HL-60 (cell line): ENCODE results near the gene ENDOG.

Experiments
- DNase-seq, 2 experiments: peaks; one replicate each; pipeline ENCODE4 v3.0.0-alpha.2; 2010 to 2020; ENCODE audit warnings: low read depth in 1 of 2, low spot score in 1 of 2
- H3K27ac ChIP-seq: fragments of 250-450 bp; sonication (Bioruptor Pico); replicated peaks from 2 replicates; pipeline ENCODE4 v1.5.1; 2020; ENCODE audit warnings: mild to moderate bottlenecking, moderate library complexity
- H3K27me3 ChIP-seq: fragments of 250-450 bp; sonication (Bioruptor Pico); 2 replicates; pipeline ENCODE4 v1.5.1; 2021; ENCODE audit warnings: mild to moderate bottlenecking, moderate library complexity; ENCODE audit not compliant: insufficient read depth, poor library complexity, severe bottlenecking
- H3K4me3 ChIP-seq: replicated peaks from 2 replicates; pipeline ENCODE4 v1.5.1; 2011; ENCODE audit warnings: mild to moderate bottlenecking, control low read depth, low read length; ENCODE audit not compliant: insufficient read depth
- CTCF ChIP-seq: IDR thresholded peaks from one replicate; pipeline ENCODE4 v1.5.1; 2011; ENCODE audit warnings: low read length, control low read depth, inconsistent platforms; ENCODE audit not compliant: insufficient read depth
- GABPA ChIP-seq: IDR thresholded peaks from 2 replicates; pipeline ENCODE4 v1.6.1; 2012; ENCODE audit warnings: low read depth
- POLR2AphosphoS5 ChIP-seq: IDR thresholded peaks from 2 replicates; pipeline ENCODE4 v1.6.1; 2012; ENCODE audit warnings: low read depth
- SPI1 ChIP-seq: IDR thresholded peaks from 2 replicates; pipeline ENCODE4 v1.6.1; 2012; ENCODE audit warnings: low read depth, mild to moderate bottlenecking, borderline replicate concordance
- TF ChIP-seq, protein P1 (sequence below): IDR thresholded peaks from 2 replicates; pipeline ENCODE4 v1.6.1; 2012; ENCODE audit warnings: low read depth; ENCODE audit not compliant: insufficient replicate concordance

Gene ENDOG

GRCh38 chr9:128822407-128823042 lies 4.2 kb downstream of the ENDOG start:
- DNase-seq: no peak
- TF ChIP-seq, protein P1, sequence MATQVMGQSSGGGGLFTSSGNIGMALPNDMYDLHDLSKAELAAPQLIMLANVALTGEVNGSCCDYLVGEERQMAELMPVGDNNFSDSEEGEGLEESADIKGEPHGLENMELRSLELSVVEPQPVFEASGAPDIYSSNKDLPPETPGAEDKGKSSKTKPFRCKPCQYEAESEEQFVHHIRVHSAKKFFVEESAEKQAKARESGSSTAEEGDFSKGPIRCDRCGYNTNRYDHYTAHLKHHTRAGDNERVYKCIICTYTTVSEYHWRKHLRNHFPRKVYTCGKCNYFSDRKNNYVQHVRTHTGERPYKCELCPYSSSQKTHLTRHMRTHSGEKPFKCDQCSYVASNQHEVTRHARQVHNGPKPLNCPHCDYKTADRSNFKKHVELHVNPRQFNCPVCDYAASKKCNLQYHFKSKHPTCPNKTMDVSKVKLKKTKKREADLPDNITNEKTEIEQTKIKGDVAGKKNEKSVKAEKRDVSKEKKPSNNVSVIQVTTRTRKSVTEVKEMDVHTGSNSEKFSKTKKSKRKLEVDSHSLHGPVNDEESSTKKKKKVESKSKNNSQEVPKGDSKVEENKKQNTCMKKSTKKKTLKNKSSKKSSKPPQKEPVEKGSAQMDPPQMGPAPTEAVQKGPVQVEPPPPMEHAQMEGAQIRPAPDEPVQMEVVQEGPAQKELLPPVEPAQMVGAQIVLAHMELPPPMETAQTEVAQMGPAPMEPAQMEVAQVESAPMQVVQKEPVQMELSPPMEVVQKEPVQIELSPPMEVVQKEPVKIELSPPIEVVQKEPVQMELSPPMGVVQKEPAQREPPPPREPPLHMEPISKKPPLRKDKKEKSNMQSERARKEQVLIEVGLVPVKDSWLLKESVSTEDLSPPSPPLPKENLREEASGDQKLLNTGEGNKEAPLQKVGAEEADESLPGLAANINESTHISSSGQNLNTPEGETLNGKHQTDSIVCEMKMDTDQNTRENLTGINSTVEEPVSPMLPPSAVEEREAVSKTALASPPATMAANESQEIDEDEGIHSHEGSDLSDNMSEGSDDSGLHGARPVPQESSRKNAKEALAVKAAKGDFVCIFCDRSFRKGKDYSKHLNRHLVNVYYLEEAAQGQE: no peak
- TF ChIP-seq POLR2AphosphoS5: no peak
- no peak for TF ChIP-seq GABPA
- TF ChIP-seq CTCF: no peak
- no peak for TF ChIP-seq SPI1
- no peaks in the 10 kb centered on the region for H3K27me3 ChIP-seq
- H3K27ac ChIP-seq: no peak overlapping the region
- H3K4me3 ChIP-seq: no peak overlapping the region

DNA sequence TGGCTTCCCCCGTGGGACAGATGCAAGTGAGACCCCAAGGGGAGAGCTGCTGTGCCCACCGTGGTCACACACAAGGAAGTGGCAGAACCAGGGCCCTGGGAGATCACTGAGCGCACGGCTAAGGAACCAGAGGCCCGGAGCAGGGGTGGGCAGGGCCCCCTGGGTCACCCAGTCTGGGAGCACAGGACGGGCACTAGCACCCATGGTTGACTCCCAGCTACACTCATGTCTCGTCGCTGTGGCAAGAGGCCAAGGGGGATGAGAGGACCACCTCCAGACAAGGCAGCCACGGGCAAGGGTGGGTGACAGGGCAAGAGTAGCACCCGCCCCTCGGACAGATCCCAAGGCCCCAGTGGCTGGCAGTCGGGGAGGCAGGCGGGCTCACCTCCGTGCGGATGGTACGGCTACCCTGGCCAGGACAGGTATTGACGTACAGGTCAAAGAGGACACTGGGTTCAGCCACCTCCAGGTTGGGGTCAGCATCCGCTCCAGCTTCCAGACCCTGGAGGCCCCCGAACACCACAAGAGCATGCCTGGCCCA lies 5.1 kb downstream of the ENDOG start:
- no peak for DNase-seq
- TF ChIP-seq SPI1 (no peak), POLR2AphosphoS5 (no peak)
- Histone ChIP-seq H3K27me3 (no peaks in the 10 kb centered on the region), H3K4me3 (no peak overlapping the region), H3K27ac (no peak overlapping the region)

DNA sequence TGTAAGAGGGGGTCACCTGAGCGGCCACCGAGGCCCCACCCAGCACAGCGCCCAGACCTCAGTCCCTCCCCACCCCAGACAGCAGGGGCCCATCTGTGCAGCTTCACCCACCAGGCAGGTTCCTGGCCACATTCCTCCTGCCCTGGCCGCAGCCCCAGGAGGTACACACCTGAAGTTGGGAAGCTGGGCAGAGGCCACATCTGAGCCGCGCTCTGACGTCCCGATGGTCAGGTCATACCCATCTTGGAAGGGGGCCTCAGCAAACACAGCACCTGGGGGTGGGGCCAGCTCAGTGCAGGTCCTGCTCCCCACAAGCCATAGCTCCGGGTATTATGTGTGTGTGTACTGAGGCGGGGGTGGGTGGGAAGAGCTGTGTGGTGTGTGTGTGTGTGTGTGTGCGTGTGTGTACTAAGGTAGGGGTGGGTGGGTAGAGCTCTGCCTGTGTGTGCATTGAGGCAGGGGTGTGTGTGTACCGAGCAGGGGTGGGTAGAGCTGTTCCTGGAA lies 5.7 kb downstream of the ENDOG start:
- no peak for DNase-seq
- H3K4me3 ChIP-seq: no peak overlapping the region
- TF ChIP-seq POLR2AphosphoS5: no peak
- no peak for TF ChIP-seq GABPA
- no peak for TF ChIP-seq SPI1
- TF ChIP-seq, protein P1: no peak
- no peak for TF ChIP-seq CTCF
- H3K27me3 ChIP-seq: no peaks in the 10 kb centered on the region
- H3K27ac ChIP-seq: no peak overlapping the region

DNA sequence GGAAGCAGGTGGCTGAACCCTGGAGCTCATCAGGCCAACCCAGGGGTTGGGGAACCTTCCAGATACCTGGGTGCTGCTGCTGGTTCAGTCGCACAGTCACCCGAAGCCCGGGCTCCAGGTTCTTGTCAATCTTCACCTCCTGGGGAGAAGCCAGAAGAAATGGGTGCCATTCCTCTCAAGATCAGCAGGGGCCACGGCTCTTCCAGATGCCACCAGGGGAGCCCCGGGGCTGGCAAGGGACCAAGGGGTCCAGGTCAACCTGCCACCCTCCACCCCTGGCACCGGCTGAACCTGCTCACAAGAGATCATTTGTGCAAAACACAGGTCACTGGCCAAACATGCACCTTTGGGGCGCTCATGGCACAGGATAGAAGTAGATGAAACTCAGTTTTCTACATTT lies 6.6 kb downstream of the ENDOG start:
- no peak overlapping the region for H3K27ac ChIP-seq
- H3K27me3 ChIP-seq: no peaks in the 10 kb centered on the region
- TF ChIP-seq CTCF: no peak
- TF ChIP-seq, protein P1: no peak
- TF ChIP-seq SPI1: no peak
- no peak for TF ChIP-seq POLR2AphosphoS5
- no peak for TF ChIP-seq GABPA
- no peak overlapping the region for H3K4me3 ChIP-seq
- no peak for DNase-seq
